NCI-H146 treated with DMSO at 0.1 percent for 48 hours (cell line): ENCODE measurements around the gene FGF14.

ENCODE experiments used
- DNase-seq: peaks from one replicate; lab custom pipeline; 2025; ENCODE audit not compliant: unreplicated experiment; lab: John Stamatoyannopoulos, UW

FGF14 gene

DNA sequence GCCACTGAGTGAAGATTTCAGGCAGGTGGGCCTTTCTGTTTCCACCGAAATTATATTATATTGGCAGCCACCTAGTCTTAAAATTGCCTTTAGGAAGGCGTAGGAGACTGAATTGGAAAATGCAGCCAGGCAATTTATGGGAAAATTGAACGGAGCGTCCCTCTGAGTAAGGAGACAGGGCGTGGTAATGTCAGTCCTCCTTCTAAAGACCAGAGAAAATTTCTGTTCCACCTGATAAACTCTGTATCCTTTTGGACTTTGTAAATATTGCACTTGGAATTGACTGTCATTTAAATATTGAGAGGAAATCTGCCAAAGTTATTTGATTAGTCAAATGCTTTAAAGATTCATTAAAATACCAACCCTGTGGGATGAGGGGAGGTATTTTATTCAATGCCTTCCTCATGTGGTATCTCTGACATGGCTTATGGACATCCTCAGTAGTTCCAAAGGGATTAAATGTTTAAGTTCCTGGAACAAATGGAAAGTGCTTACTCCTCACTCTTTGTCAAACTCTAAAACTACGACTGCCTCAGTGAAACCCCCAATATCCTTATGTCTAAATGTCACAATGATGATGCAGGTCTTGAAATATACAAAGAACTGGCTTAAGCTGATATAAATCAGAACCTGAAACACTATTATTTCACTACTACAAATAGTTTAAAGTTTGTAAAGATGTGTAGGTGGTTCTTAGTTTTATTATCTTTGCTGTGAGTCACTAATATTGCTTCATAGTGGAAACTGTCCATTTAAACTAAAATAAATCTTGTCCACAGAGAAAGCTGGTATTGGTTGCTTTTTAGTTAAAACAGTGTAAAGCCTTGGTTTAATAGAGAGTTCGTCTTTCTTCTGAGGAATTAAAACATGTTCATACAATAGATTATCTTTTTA lies 203.2 kb downstream of the FGF14 start:
- no peak for DNase-seq

GRCh38 chr13:102197193-102197592 lies 204.7 kb downstream of the FGF14 start:
- DNase-seq = no peak

- DNase-seq = no peak
Measured at GRCh38 chr13:102195566-102196462, 206.0 kb downstream of the FGF14 start.

GRCh38 chr13:102192858-102193257 lies 209.0 kb downstream of the FGF14 start:
- no peak for DNase-seq

- DNase-seq = no peak
Measured at GRCh38 chr13:102191951-102192502, 209.8 kb downstream of the FGF14 start.

GRCh38 chr13:102190930-102191329 lies 210.9 kb downstream of the FGF14 start:
- no peak for DNase-seq

DNA sequence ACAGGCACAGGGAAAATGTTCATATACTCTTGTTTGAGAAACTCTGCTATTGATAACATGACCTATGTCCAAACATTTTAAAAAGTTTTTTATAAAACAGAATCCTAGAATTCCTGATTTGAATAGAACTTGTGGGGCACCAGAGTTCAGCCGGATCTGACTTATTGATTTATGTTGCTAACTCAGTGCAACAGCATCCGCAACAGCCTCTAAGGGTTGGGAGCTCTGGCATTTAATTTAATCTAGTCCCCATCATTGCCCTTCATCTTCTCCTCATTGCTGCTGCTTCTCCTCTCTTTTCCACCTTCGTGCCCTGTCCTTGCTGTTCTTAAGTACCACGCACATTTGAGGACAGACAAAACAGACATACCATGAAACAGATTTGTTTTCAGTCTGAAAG lies 214.5 kb downstream of the FGF14 start:
- no peak for DNase-seq

- DNase-seq = no peak
Measured at GRCh38 chr13:102185375-102185984, 216.4 kb downstream of the FGF14 start.

- no peak for DNase-seq
Measured at GRCh38 chr13:102183509-102184182, 218.2 kb downstream of the FGF14 start.

- DNase-seq = no peak
Measured at GRCh38 chr13:102182170-102182569, 219.7 kb downstream of the FGF14 start.

GRCh38 chr13:102177431-102177830 lies 224.4 kb downstream of the FGF14 start:
- no peak for DNase-seq

DNA sequence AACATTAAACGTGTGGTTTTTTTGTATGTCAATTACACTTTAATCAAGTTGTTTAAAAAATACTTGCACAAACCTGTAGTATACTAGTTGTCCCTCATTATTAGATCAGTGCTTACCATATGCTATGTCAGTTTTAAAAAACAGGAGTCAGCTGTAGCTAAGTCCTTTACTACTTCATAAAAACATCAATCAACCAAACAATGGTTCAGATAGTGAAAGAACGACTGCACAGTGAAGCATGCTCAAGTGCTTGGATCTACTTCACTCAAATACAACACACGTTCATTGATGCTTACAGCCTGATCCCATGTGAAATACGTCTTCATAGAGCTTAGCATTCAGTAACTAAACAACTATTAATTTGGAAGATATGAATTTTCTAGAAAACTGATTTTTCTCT lies 225.0 kb downstream of the FGF14 start:
- no peak for DNase-seq

DNA sequence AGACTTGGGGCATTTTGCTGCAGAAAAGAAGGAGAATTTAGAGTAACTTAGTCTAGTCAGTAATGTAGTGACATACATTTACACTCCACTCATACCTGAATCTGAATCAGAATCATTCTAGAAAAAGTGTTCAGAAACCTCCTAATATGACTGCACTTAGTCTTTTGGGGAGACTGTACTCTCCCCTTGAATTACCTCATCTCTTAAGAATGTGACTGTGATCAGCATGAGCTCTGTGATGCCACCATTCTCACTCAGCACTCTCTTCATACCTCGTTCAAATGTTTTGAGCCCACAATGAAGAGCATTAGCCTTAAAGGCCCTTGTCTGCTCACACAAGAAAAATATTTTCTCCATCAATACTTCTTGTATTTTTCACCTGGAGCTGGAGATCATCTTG lies 229.4 kb downstream of the FGF14 start:
- DNase-seq = no peak

- no peak for DNase-seq
Measured at GRCh38 chr13:102170305-102170704, 231.5 kb downstream of the FGF14 start.

DNA sequence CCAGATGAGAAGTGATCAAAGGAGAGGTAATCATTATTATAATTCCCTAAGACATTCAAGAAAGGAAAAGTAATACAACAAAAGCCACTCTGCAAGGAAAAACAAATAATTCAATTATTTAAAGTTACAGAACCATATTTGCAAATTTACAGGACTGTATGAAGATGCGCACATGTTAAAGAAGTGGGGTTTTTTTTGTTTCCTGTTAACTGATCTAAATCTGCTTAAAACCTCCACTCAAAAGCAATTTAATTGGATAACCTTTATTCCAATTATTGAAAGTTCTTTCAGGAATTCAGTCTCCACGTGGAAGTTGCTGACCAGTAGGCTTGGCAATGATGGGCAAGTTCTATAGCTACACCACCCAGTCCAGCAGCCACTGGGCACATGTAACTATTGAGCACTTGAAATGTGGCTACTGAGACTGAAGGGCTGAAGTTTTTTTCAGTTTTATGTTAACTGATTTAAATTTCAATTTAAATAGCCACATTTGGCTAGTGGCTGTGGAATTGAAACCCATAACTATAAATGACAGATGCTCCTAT lies 232.3 kb downstream of the FGF14 start:
- no peak for DNase-seq

GRCh38 chr13:102152790-102153189 lies 249.1 kb downstream of the FGF14 start:
- no peak for DNase-seq

- DNase-seq = no peak
Measured at GRCh38 chr13:102147353-102147752, 254.5 kb downstream of the FGF14 start.

DNA sequence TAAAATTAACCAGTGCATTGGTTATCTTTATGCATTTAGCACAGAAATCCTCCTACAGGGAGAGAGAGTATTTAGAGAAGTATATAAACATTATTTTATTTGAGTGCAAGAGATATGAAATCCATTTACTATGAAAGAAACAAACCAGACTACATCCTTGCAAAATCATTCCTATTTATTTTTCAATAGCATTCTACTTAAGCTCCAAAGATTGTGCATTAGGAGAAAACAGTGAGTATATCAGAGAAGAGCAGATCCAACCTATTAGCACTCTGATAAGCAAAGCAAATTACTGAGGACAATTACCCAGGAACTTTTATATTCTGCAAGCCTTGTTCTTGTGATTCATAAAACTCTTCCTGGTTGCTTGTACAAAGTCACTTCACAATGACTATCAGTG lies 256.1 kb downstream of the FGF14 start:
- no peak for DNase-seq

DNA sequence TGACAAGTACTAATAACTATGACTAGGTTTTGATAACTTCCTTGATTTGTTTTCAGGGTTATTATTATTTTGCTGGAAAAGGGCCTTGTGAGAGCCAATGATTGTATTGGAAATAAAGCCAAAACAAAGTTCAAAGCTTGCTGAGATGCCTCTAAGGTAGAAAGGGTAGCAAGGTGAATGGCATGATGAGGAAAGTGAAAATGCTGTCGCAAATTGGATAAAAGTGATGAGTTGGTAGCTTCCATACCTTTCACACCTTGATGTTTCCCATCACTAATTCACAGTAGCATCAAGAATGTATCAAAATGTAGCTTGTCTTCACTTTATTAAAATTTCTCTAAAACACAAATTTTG lies 259.4 kb downstream of the FGF14 start:
- no peak for DNase-seq
